HG03432 (cell line): ENCODE results near the gene VPS13D.

Experiments
- ATAC-seq: cut with Tn5 transposase; IDR thresholded peaks from one replicate; pipeline ENCODE4 v1.9.1; 2021; ENCODE audit warnings: mild to moderate bottlenecking, moderate library complexity; ENCODE audit not compliant: unreplicated experiment

The VPS13D gene

GRCh38 chr1:12229835-12230548 lies at the start of gene VPS13D:
TSS of gene VPS13D (plus strand) at chr1:12230030. CDS start at chr1:12234267, 4,237 bp downstream.
- ATAC-seq: peak; percentile 85

GRCh38 chr1:12180315-12180714 lies 49.5 kb upstream of the VPS13D start:
- ATAC-seq: no peak

- no peak for ATAC-seq
Measured at GRCh38 chr1:12180903-12181302, 48.9 kb upstream of the VPS13D start.

- ATAC-seq: no peak
Measured at GRCh38 chr1:12181568-12181967, 48.3 kb upstream of the VPS13D start.

GRCh38 chr1:12182410-12182984 lies 47.3 kb upstream of the VPS13D start:
- no peak for ATAC-seq

- ATAC-seq: no peak
Measured at GRCh38 chr1:12183095-12183794, 46.6 kb upstream of the VPS13D start.

- ATAC-seq: no peak
Measured at GRCh38 chr1:12184008-12184681, 45.7 kb upstream of the VPS13D start.

GRCh38 chr1:12185036-12185917 lies 44.6 kb upstream of the VPS13D start:
- ATAC-seq: no peak

- ATAC-seq: no peak
Measured at GRCh38 chr1:12185918-12186678, 43.7 kb upstream of the VPS13D start.

GRCh38 chr1:12186679-12186985 lies 43.2 kb upstream of the VPS13D start:
- no peak for ATAC-seq

GRCh38 chr1:12188115-12188514 lies 41.7 kb upstream of the VPS13D start:
- ATAC-seq: no peak

GRCh38 chr1:12188657-12189327 lies 41.0 kb upstream of the VPS13D start:
- ATAC-seq: no peak

GRCh38 chr1:12189328-12189682 lies 40.5 kb upstream of the VPS13D start:
- no peak for ATAC-seq

- no peak for ATAC-seq
Measured at GRCh38 chr1:12191242-12192032, 38.4 kb upstream of the VPS13D start.

- no peak for ATAC-seq
Measured at GRCh38 chr1:12194666-12195216, 35.1 kb upstream of the VPS13D start.

GRCh38 chr1:12195416-12195815 lies 34.4 kb upstream of the VPS13D start:
- no peak for ATAC-seq

- no peak for ATAC-seq
Measured at GRCh38 chr1:12196641-12197482, 33.0 kb upstream of the VPS13D start.

GRCh38 chr1:12197483-12197880 lies 32.3 kb upstream of the VPS13D start:
- ATAC-seq: no peak
